ENCODE measurements around the gene APCDD1.
"Not testable (repeated sequence)": the region's sequence is repeated elsewhere in the genome, so short reads cannot be mapped to it uniquely, and the experiment has no call there.

The APCDD1 gene

GRCh38 chr18:10499230-10499629 lies 44.8 kb downstream of the APCDD1 start:
- DNase-seq: no peak

- no peak for DNase-seq
Measured at GRCh38 chr18:10500038-10500437, 45.6 kb downstream of the APCDD1 start.

- DNase-seq: no peak
Measured at GRCh38 chr18:10504723-10505122, 50.3 kb downstream of the APCDD1 start.

GRCh38 chr18:10505892-10506291 lies 51.5 kb downstream of the APCDD1 start:
- DNase-seq: not testable (repeated sequence)

- DNase-seq: no peak
Measured at GRCh38 chr18:10508591-10508990, 54.2 kb downstream of the APCDD1 start.

GRCh38 chr18:10511236-10511635 lies 56.8 kb downstream of the APCDD1 start:
- no peak for DNase-seq

- no peak for DNase-seq
Measured at GRCh38 chr18:10514082-10514481, 59.6 kb downstream of the APCDD1 start.

- no peak for DNase-seq
Measured at GRCh38 chr18:10514601-10515000, 60.2 kb downstream of the APCDD1 start.

GRCh38 chr18:10515456-10515855 lies 61.0 kb downstream of the APCDD1 start:
- DNase-seq: no peak

- no peak for DNase-seq
Measured at GRCh38 chr18:10516078-10516477, 61.6 kb downstream of the APCDD1 start.

GRCh38 chr18:10518595-10519255 lies 64.3 kb downstream of the APCDD1 start:
- no peak for DNase-seq

- no peak for DNase-seq
Measured at GRCh38 chr18:10519366-10519765, 64.9 kb downstream of the APCDD1 start.

GRCh38 chr18:10519999-10520935 lies 65.8 kb downstream of the APCDD1 start:
- peak; percentile 51 for DNase-seq

GRCh38 chr18:10521566-10521965 lies 67.1 kb downstream of the APCDD1 start:
- DNase-seq: no peak

GRCh38 chr18:10522574-10522973 lies 68.1 kb downstream of the APCDD1 start:
- no peak for DNase-seq

- DNase-seq: no peak
Measured at GRCh38 chr18:10523544-10523943, 69.1 kb downstream of the APCDD1 start.

- no peak for DNase-seq
Measured at GRCh38 chr18:10524507-10525370, 70.3 kb downstream of the APCDD1 start.

- DNase-seq: no peak
Measured at GRCh38 chr18:10525371-10525691, 70.9 kb downstream of the APCDD1 start.

GRCh38 chr18:10525697-10526560 lies 71.5 kb downstream of the APCDD1 start, which contains the start of gene NAPG:
TSS of gene NAPG (plus strand) at chr18:10526027. CDS start at chr18:10526103, 76 bp downstream.
- DNase-seq: peak; percentile 42

GRCh38 chr18:10526561-10526949 lies 72.1 kb downstream of the APCDD1 start:
- no peak for DNase-seq

GRCh38 chr18:10528439-10528838 lies 74.0 kb downstream of the APCDD1 start:
- no peak for DNase-seq

- DNase-seq: no peak
Measured at GRCh38 chr18:10530002-10530401, 75.6 kb downstream of the APCDD1 start.
